GM13976 (cell line): Measurements from ENCODE around the gene RAB6D.
"Not testable (repeated sequence)": the region's sequence is repeated elsewhere in the genome, so short reads cannot be mapped to it uniquely, and the experiment has no call there.

Experiments
- DNase-seq: peaks from one replicate; pipeline ENCODE4 v3.0.0; 2012; ENCODE audit warnings: low spot score
- CTCF ChIP-seq: IDR thresholded peaks from 2 replicates; pipeline ENCODE4 v1.5.1; 2012; ENCODE audit warnings: borderline replicate concordance, mild to moderate bottlenecking; ENCODE audit not compliant: insufficient read depth; ENCODE audit errors: extremely low read depth, missing control alignments, control extremely low read depth
- in situ Hi-C: fragments of 300-500 bp; cut with MboI; formaldehyde crosslinking; loops from one replicate; pipeline ENCODE4 v1.12.0; 2022; ENCODE audit warnings: low sequenced_read_pairs, mixed read lengths, inconsistent platforms; ENCODE audit not compliant: unreplicated experiment

RAB6D gene

GRCh38 chr2:131349021-131349420 is 14.9 kb downstream of the RAB6D start:
- no peak for TF ChIP-seq CTCF
- in situ Hi-C loops, result no loop called here

GRCh38 chr2:131347035-131347434 is 16.9 kb downstream of the RAB6D start:
- in situ Hi-C loops, DNase-seq: not testable (repeated sequence)

More at GRCh38 chr2:131349021-131349420, 14.9 kb downstream of the RAB6D start:
- no peak for DNase-seq

GRCh38 chr2:131339307-131339706 is 24.7 kb downstream of the RAB6D start:
- in situ Hi-C loops, result not testable (repeated sequence)

GRCh38 chr2:131335319-131335718 is 28.6 kb downstream of the RAB6D start:
- in situ Hi-C loops, DNase-seq: not testable (repeated sequence)

More at GRCh38 chr2:131339307-131339706, 24.7 kb downstream of the RAB6D start:
- not testable (repeated sequence) for DNase-seq

- DNase-seq, in situ Hi-C loops: not testable (repeated sequence)
Observed at GRCh38 chr2:131332709-131333108, 31.3 kb downstream of the RAB6D start.

GRCh38 chr2:131331000-131331399 is 33.0 kb downstream of the RAB6D start:
- DNase-seq, in situ Hi-C loops: not testable (repeated sequence)

- in situ Hi-C loops, result loop anchor here (25.0 kb wide), 1 partner anchor 160 kb away; no protein-coding TSS in a partner anchor
Observed at GRCh38 chr2:131322209-131322608, 41.8 kb downstream of the RAB6D start.

GRCh38 chr2:131321344-131321743 is 42.6 kb downstream of the RAB6D start:
- not testable (repeated sequence) for DNase-seq
- in situ Hi-C loops, result loop anchor here (25.0 kb wide), 1 partner anchor 159 kb away; no protein-coding TSS in a partner anchor

More at GRCh38 chr2:131322209-131322608, 41.8 kb downstream of the RAB6D start:
- TF ChIP-seq CTCF, result no peak
- no peak for DNase-seq

GRCh38 chr2:131311001-131311400 is 53.0 kb downstream of the RAB6D start:
- in situ Hi-C loops, result loop anchor here (25.0 kb wide), 1 partner anchor 149 kb away; no protein-coding TSS in a partner anchor
- not testable (repeated sequence) for DNase-seq
